ENCODE measurements around the gene DOK6. TPM values are rescaled to one million over a fixed set of nuclear protein-coding genes. Genes with fewer than 3 reads are reported as not detected.

DOK6 gene
- total and polyA plus RNA-seq, 10 of the 15 experiments (the other 5 are each of a cell fraction or from before 2014, with no cell fraction given): 0.01 to 0.09 (median 0.04) TPM; not detected in 4

DNA sequence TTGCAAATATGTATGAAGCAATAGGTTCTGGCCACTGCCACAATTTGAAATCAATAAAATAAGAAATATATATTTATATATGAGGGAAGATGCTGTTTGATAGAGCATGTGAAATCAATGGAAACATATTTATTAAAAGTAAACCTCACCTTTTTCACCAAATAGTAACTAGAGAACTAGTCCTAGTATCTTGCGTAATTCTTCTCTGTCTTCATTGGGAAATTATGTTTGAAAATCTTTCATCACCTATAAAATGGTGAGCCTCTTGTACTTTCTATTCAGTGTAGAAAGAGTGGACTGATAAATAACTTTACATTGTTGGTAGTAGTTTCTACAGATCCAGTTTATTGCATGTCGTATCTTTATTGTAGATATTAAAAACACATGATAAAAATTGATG, 444.0 kb downstream of the DOK6 start (continued):
- TF ChIP-seq, protein P1, sequence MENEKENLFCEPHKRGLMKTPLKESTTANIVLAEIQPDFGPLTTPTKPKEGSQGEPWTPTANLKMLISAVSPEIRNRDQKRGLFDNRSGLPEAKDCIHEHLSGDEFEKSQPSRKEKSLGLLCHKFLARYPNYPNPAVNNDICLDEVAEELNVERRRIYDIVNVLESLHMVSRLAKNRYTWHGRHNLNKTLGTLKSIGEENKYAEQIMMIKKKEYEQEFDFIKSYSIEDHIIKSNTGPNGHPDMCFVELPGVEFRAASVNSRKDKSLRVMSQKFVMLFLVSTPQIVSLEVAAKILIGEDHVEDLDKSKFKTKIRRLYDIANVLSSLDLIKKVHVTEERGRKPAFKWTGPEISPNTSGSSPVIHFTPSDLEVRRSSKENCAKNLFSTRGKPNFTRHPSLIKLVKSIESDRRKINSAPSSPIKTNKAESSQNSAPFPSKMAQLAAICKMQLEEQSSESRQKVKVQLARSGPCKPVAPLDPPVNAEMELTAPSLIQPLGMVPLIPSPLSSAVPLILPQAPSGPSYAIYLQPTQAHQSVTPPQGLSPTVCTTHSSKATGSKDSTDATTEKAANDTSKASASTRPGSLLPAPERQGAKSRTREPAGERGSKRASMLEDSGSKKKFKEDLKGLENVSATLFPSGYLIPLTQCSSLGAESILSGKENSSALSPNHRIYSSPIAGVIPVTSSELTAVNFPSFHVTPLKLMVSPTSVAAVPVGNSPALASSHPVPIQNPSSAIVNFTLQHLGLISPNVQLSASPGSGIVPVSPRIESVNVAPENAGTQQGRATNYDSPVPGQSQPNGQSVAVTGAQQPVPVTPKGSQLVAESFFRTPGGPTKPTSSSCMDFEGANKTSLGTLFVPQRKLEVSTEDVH (IDR thresholded peaks at IDR 0.05; ENCODE audit: low read depth, partially characterized antibody): no peak
- TF ChIP-seq, protein P2, sequence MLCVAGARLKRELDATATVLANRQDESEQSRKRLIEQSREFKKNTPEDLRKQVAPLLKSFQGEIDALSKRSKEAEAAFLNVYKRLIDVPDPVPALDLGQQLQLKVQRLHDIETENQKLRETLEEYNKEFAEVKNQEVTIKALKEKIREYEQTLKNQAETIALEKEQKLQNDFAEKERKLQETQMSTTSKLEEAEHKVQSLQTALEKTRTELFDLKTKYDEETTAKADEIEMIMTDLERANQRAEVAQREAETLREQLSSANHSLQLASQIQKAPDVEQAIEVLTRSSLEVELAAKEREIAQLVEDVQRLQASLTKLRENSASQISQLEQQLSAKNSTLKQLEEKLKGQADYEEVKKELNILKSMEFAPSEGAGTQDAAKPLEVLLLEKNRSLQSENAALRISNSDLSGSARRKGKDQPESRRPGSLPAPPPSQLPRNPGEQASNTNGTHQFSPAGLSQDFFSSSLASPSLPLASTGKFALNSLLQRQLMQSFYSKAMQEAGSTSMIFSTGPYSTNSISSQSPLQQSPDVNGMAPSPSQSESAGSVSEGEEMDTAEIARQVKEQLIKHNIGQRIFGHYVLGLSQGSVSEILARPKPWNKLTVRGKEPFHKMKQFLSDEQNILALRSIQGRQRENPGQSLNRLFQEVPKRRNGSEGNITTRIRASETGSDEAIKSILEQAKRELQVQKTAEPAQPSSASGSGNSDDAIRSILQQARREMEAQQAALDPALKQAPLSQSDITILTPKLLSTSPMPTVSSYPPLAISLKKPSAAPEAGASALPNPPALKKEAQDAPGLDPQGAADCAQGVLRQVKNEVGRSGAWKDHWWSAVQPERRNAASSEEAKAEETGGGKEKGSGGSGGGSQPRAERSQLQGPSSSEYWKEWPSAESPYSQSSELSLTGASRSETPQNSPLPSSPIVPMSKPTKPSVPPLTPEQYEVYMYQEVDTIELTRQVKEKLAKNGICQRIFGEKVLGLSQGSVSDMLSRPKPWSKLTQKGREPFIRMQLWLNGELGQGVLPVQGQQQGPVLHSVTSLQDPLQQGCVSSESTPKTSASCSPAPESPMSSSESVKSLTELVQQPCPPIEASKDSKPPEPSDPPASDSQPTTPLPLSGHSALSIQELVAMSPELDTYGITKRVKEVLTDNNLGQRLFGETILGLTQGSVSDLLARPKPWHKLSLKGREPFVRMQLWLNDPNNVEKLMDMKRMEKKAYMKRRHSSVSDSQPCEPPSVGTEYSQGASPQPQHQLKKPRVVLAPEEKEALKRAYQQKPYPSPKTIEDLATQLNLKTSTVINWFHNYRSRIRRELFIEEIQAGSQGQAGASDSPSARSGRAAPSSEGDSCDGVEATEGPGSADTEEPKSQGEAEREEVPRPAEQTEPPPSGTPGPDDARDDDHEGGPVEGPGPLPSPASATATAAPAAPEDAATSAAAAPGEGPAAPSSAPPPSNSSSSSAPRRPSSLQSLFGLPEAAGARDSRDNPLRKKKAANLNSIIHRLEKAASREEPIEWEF (IDR thresholded peaks at IDR 0.05; ENCODE audit: insufficient replicate concordance, low read depth, low read length): no peak
- TF ChIP-seq ZNF274 (IDR thresholded peaks at IDR 0.05; ENCODE audit: insufficient read depth, insufficient read length) (no peak), CHD1 (IDR thresholded peaks at IDR 0.05; ENCODE audit: low read depth, low read length) (no peak), ATF7 (IDR thresholded peaks at IDR 0.05; ENCODE audit: low read depth) (no peak), MXI1 (IDR thresholded peaks at IDR 0.05; ENCODE audit: low read depth, low read length) (no peak), PML (IDR thresholded peaks at IDR 0.05; ENCODE audit: low read length) (no peak), HDAC6 (IDR thresholded peaks at IDR 0.05; ENCODE audit: unreplicated experiment) (no peak), JUND (IDR thresholded peaks at IDR 0.05; ENCODE audit: low read depth, low read length) (no peak)
- TF ChIP-seq, protein P3, sequence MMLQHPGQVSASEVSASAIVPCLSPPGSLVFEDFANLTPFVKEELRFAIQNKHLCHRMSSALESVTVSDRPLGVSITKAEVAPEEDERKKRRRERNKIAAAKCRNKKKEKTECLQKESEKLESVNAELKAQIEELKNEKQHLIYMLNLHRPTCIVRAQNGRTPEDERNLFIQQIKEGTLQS (IDR thresholded peaks at IDR 0.05; ENCODE audit: borderline replicate concordance, extremely low read depth, low read depth, low read length): no peak
- TF ChIP-seq, protein P4, sequence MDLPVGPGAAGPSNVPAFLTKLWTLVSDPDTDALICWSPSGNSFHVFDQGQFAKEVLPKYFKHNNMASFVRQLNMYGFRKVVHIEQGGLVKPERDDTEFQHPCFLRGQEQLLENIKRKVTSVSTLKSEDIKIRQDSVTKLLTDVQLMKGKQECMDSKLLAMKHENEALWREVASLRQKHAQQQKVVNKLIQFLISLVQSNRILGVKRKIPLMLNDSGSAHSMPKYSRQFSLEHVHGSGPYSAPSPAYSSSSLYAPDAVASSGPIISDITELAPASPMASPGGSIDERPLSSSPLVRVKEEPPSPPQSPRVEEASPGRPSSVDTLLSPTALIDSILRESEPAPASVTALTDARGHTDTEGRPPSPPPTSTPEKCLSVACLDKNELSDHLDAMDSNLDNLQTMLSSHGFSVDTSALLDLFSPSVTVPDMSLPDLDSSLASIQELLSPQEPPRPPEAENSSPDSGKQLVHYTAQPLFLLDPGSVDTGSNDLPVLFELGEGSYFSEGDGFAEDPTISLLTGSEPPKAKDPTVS (IDR thresholded peaks at IDR 0.05; ENCODE audit: low read depth, low read length): no peak
